AG09319 (cell line): ENCODE data around the gene CPTP.
A peak's percentile ranks its signal among the peaks of the same experiment; 100 is the strongest.

Experiments
- DNase-seq: peaks from one replicate; pipeline ENCODE4 v3.0.0-alpha.2; 2010; ENCODE audit warnings: low read depth; ENCODE audit errors: extremely low read depth
- CTCF ChIP-seq: IDR thresholded peaks from 2 replicates; pipeline ENCODE4 v1.5.1; 2011; ENCODE audit warnings: low read depth, mild to moderate bottlenecking, inconsistent platforms, low read length, moderate library complexity

The CPTP gene

GRCh38 chr1:1356796-1357401 is 32.3 kb downstream of the CPTP start:
- DNase-seq, result no peak
- TF ChIP-seq CTCF, result no peak

- TF ChIP-seq CTCF, result no peak
Measured at GRCh38 chr1:1357871-1358432, 33.4 kb downstream of the CPTP start.

GRCh38 chr1:1358433-1359271 is 34.0 kb downstream of the CPTP start, which contains the start of gene MXRA8:
TSS of gene MXRA8 (minus strand) at chr1:1358555. CDS start at chr1:1358504, 51 bp downstream.
- TF ChIP-seq CTCF, result no peak
- DNase-seq, result peak; percentile 84

More at GRCh38 chr1:1357871-1358432, 33.4 kb downstream of the CPTP start:
- no peak for DNase-seq

- no peak for TF ChIP-seq CTCF
- peak; percentile 74 for DNase-seq
Measured at GRCh38 chr1:1359308-1359663, 34.7 kb downstream of the CPTP start.

- TF ChIP-seq CTCF, result no peak
- peak; percentile 80 for DNase-seq
Measured at GRCh38 chr1:1359664-1360468, 35.3 kb downstream of the CPTP start.

- no peak for TF ChIP-seq CTCF
Measured at GRCh38 chr1:1360506-1361169, 36.0 kb downstream of the CPTP start.

More at GRCh38 chr1:1360506-1361169, 36.0 kb downstream of the CPTP start:
- DNase-seq, result peak; percentile 89
